ENCODE data around the gene VPS18. TPM values are rescaled to one million over a fixed set of nuclear protein-coding genes. Genes with fewer than 3 reads are reported as not detected.

Gene VPS18
- total RNA-seq, 1 experiment from 2014 or later = 13.2 TPM

DNA sequence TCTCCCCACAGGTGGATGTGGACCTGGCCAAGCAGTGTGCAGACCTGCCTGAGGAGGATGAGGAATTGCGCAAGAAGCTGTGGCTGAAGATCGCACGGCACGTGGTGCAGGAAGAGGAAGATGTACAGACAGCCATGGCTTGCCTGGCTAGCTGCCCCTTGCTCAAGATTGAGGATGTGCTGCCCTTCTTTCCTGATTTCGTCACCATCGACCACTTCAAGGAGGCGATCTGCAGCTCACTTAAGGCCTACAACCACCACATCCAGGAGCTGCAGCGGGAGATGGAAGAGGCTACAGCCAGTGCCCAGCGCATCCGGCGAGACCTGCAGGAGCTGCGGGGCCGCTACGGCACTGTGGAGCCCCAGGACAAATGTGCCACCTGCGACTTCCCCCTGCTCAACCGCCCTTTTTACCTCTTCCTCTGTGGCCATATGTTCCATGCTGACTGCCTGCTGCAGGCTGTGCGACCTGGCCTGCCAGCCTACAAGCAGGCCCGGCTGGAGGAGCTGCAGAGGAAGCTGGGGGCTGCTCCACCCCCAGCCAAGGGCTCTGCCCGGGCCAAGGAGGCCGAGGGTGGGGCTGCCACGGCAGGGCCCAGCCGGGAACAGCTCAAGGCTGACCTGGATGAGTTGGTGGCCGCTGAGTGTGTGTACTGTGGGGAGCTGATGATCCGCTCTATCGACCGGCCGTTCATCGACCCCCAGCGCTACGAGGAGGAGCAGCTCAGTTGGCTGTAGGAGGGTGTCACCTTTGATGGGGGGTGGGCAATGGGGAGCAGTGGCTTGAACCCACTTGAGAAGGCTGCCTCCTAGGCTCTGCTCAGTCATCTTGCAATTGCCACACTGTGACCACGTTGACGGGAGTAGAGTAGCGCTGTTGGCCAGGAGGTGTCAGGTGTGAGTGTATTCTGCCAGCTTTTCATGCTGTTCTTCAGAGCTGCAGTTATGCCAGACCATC, 8.6 kb downstream of the VPS18 start:
- peaks cover 58% of the 10 kb centered on the region for H3K36me3 Mint-ChIP-seq (ENCODE audit: insufficient read depth, unreplicated experiment)
- H3K27ac Mint-ChIP-seq (ENCODE audit: low read depth, unreplicated experiment) = no peak overlapping the region
- no peaks in the 10 kb centered on the region for H3K9me3 Mint-ChIP-seq (ENCODE audit: unreplicated experiment)
- peak; percentile 74 for DNase-seq (ENCODE audit: unreplicated experiment)
- CTCF ChIA-PET = interaction anchor here (0.6 to 7.7 kb wide), 33 partner anchors 8 to 336 kb away, joined by 3 to 115 read pairs (median 4); partner anchors contain the start of genes C15orf62 and VPS18
- H3K27me3 Mint-ChIP-seq (ENCODE audit: insufficient read depth, unreplicated experiment) = no peaks in the 10 kb centered on the region
- H3K4me3 Mint-ChIP-seq (ENCODE audit: unreplicated experiment) = no peak overlapping the region
- TF ChIP-seq, protein P1, sequence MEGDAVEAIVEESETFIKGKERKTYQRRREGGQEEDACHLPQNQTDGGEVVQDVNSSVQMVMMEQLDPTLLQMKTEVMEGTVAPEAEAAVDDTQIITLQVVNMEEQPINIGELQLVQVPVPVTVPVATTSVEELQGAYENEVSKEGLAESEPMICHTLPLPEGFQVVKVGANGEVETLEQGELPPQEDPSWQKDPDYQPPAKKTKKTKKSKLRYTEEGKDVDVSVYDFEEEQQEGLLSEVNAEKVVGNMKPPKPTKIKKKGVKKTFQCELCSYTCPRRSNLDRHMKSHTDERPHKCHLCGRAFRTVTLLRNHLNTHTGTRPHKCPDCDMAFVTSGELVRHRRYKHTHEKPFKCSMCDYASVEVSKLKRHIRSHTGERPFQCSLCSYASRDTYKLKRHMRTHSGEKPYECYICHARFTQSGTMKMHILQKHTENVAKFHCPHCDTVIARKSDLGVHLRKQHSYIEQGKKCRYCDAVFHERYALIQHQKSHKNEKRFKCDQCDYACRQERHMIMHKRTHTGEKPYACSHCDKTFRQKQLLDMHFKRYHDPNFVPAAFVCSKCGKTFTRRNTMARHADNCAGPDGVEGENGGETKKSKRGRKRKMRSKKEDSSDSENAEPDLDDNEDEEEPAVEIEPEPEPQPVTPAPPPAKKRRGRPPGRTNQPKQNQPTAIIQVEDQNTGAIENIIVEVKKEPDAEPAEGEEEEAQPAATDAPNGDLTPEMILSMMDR (IDR thresholded peaks at IDR 0.05; ENCODE audit: unreplicated experiment) = no peak
- intact Hi-C loops (cut with micrococcal nuclease) = loop anchor here (5.0 kb wide), 1 partner anchor 429 kb away; the partner anchor contains the start of genes NUSAP1 and OIP5
- POLR2A ChIA-PET = interaction anchor here (0.6 to 2.6 kb wide), 4 partner anchors 8 to 282 kb away, joined by 3 to 11 read pairs (median 7); partner anchors contain the start of gene VPS18
- peaks cover 22% of the 10 kb centered on the region for H3K4me1 Mint-ChIP-seq (ENCODE audit: insufficient read depth, unreplicated experiment)
- no TSS peak for BruUV-seq (replicated peaks)

DNA sequence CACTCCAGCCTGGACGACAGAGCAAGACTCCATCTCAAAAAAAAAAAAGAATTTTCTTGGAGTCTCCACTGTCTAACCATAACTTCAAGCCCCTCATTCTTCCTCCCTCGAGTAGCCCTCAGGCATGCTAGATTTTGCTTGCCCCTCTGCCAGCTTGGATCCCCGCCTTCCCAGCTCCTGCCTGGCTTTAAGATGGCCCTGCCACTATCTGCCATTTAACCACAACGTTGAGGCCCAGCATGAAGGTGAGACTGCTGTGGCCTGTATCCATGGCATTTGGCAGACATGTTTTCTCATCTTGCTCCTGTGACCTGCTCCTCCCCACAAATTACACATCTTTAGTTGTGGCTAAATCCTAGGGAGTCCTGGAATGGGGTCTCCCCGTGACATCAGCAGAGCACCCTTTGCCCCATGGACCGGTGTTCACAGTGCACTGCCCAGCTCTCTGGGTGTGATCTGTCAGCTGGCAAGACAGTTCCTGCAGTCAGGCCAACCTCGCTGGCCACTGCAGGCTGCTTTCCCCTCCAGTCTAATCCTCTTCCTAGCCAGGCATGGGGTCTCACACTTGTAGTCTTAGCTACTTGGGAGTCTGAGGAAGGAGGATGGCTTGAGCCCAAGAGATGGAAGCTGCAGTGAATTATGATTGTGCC, 10.4 kb downstream of the VPS18 start:
- ChIA-PET CTCF (interaction anchor here (0.5 to 7.7 kb wide), 47 partner anchors 10 to 929 kb away, joined by 3 to 115 read pairs (median 4); partner anchors contain the start of genes DLL4, SPINT1 and VPS18), POLR2A (interaction anchor here (0.6 to 2.6 kb wide), 6 partner anchors 10 to 280 kb away, joined by 3 to 11 read pairs (median 3); partner anchors contain the start of gene VPS18)
- TF ChIP-seq, protein P1 (IDR thresholded peaks at IDR 0.05; ENCODE audit: unreplicated experiment) = no peak
- H3K27ac Mint-ChIP-seq (ENCODE audit: low read depth, unreplicated experiment) = no peak overlapping the region
- no peak overlapping the region for H3K4me3 Mint-ChIP-seq (ENCODE audit: unreplicated experiment)
- H3K9me3 Mint-ChIP-seq (ENCODE audit: unreplicated experiment) = no peaks in the 10 kb centered on the region
- H3K27me3 Mint-ChIP-seq (ENCODE audit: insufficient read depth, unreplicated experiment) = no peaks in the 10 kb centered on the region
- intact Hi-C loops (cut with micrococcal nuclease) = loop anchor here (1.0 to 5.0 kb wide), 5 partner anchors 49 to 428 kb away; partner anchors contain the start of genes CHAC1, NUSAP1 and OIP5
- DNase-seq (ENCODE audit: unreplicated experiment) = no peak
- peaks cover 45% of the 10 kb centered on the region for H3K36me3 Mint-ChIP-seq (ENCODE audit: insufficient read depth, unreplicated experiment)
- peaks cover 30% of the 10 kb centered on the region for H3K4me1 Mint-ChIP-seq (ENCODE audit: insufficient read depth, unreplicated experiment)
- BruUV-seq (replicated peaks) = no TSS peak

DNA sequence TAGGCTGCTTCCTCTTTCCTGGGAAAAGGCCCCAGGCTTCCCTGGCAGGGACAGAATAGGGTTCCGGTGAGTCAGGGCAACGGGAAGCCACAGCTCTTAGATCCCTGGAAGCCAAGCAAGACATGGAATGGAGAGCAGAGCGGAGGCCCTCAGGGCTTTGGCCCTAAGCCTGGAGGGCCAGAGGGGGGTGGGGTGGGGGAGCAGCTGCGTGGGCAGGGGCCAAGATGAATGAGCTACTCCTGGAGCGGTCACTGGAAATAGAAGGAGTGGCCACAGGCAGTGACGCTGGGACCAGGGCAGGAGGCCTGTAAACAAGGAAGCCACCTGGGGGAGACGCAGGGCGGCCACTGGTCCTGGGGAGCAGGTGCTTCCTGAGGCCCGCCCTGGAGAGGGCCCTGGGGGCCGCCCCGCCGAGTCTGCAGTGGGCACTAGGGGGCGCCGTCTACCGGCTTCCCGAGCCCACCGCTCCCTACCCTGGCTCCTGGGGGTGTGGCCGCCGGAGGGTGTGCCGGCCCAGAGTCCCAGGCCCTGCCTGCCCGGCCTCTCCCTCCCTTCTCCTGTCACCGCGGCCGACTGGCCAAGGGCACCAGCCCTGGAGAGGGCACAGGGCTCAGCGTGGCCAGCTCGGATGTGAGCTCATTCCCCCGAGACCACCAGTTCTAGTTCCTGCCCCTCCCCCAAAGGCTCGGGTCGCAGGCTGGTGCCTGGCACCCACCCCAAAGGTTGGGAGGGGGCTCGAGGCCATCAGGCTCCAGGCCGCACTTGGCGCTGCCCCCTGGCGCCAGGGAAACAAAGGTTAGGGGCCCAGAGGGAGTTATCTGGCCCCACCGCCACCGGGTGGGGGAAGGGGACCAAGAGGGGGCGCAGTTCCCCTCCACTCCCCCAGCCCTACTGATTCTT, 12.1 kb downstream of the VPS18 start:
- no peaks in the 10 kb centered on the region for H3K27me3 Mint-ChIP-seq (ENCODE audit: insufficient read depth, unreplicated experiment)
- peak overlapping the region; percentile 51 for H3K27ac Mint-ChIP-seq (ENCODE audit: low read depth, unreplicated experiment)
- no TSS peak for BruUV-seq (replicated peaks)
- intact Hi-C loops (cut with micrococcal nuclease) = loop anchor here (1.0 kb wide), 1 partner anchor 35 kb away; no protein-coding TSS in a partner anchor
- CTCF ChIA-PET = interaction anchor here (0.6 to 7.7 kb wide), 21 partner anchors 9 to 279 kb away, joined by 3 to 115 read pairs (median 3); partner anchors contain the start of genes DLL4 and VPS18
- H3K36me3 Mint-ChIP-seq (ENCODE audit: insufficient read depth, unreplicated experiment) = peaks cover 34% of the 10 kb centered on the region
- H3K9me3 Mint-ChIP-seq (ENCODE audit: unreplicated experiment) = no peaks in the 10 kb centered on the region
- peak overlapping the region; percentile 10 for H3K4me3 Mint-ChIP-seq (ENCODE audit: unreplicated experiment)
- TF ChIP-seq, protein P1 (IDR thresholded peaks at IDR 0.05; ENCODE audit: unreplicated experiment) = peak; percentile 71
- peaks cover 35% of the 10 kb centered on the region for H3K4me1 Mint-ChIP-seq (ENCODE audit: insufficient read depth, unreplicated experiment)
- peak; percentile 97 for DNase-seq (ENCODE audit: unreplicated experiment)
- POLR2A ChIA-PET = interaction anchor here (0.7 to 1.4 kb wide), 7 partner anchors 11 to 210 kb away, joined by 3 to 4 read pairs (median 3); partner anchors contain the start of genes INO80, RHOV and SPINT1

All from MCF 10A (cell line).